Measurements from ENCODE around the gene NTM.
"Not testable (repeated sequence)": the region's sequence is repeated elsewhere in the genome, so short reads cannot be mapped to it uniquely, and the experiment has no call there.

The NTM gene

GRCh38 chr11:131424257-131424876 lies 54.0 kb downstream of the NTM start:
- DNase-seq, result not testable (repeated sequence)

- no peak for DNase-seq
Observed at GRCh38 chr11:131425285-131425684, 54.9 kb downstream of the NTM start.

- no peak for DNase-seq
Observed at GRCh38 chr11:131428853-131429252, 58.4 kb downstream of the NTM start.

GRCh38 chr11:131430473-131431208 lies 60.2 kb downstream of the NTM start:
- no peak for DNase-seq

- no peak for DNase-seq
Observed at GRCh38 chr11:131441051-131441810, 70.8 kb downstream of the NTM start.

- DNase-seq, result no peak
Observed at GRCh38 chr11:131446590-131447275, 76.3 kb downstream of the NTM start.

- DNase-seq, result no peak
Observed at GRCh38 chr11:131447277-131447815, 76.9 kb downstream of the NTM start.

GRCh38 chr11:131447898-131448297 lies 77.5 kb downstream of the NTM start:
- DNase-seq, result no peak

- DNase-seq, result no peak
Observed at GRCh38 chr11:131449036-131450019, 78.9 kb downstream of the NTM start.

- DNase-seq, result no peak
Observed at GRCh38 chr11:131454490-131454889, 84.1 kb downstream of the NTM start.

GRCh38 chr11:131454989-131455388 lies 84.6 kb downstream of the NTM start:
- DNase-seq, result no peak

GRCh38 chr11:131455843-131456704 lies 85.7 kb downstream of the NTM start:
- DNase-seq, result no peak

- no peak for DNase-seq
Observed at GRCh38 chr11:131457163-131457562, 86.7 kb downstream of the NTM start.

GRCh38 chr11:131458421-131458820 lies 88.0 kb downstream of the NTM start:
- no peak for DNase-seq

- DNase-seq, result no peak
Observed at GRCh38 chr11:131460931-131461330, 90.5 kb downstream of the NTM start.

GRCh38 chr11:131462622-131463021 lies 92.2 kb downstream of the NTM start:
- DNase-seq, result no peak

GRCh38 chr11:131463162-131463561 lies 92.7 kb downstream of the NTM start:
- DNase-seq, result no peak

GRCh38 chr11:131463649-131464425 lies 93.4 kb downstream of the NTM start:
- DNase-seq, result no peak

- no peak for DNase-seq
Observed at GRCh38 chr11:131464461-131464860, 94.0 kb downstream of the NTM start.

GRCh38 chr11:131465039-131465438 lies 94.6 kb downstream of the NTM start:
- DNase-seq, result no peak

All from DMS 273 treated with DMSO at 0.1 percent for 48 hours (cell line).